ENCODE measurements around the gene ZAP70.
A peak's percentile ranks its signal among the peaks of the same experiment; 100 is the strongest.

ZAP70 gene

DNA sequence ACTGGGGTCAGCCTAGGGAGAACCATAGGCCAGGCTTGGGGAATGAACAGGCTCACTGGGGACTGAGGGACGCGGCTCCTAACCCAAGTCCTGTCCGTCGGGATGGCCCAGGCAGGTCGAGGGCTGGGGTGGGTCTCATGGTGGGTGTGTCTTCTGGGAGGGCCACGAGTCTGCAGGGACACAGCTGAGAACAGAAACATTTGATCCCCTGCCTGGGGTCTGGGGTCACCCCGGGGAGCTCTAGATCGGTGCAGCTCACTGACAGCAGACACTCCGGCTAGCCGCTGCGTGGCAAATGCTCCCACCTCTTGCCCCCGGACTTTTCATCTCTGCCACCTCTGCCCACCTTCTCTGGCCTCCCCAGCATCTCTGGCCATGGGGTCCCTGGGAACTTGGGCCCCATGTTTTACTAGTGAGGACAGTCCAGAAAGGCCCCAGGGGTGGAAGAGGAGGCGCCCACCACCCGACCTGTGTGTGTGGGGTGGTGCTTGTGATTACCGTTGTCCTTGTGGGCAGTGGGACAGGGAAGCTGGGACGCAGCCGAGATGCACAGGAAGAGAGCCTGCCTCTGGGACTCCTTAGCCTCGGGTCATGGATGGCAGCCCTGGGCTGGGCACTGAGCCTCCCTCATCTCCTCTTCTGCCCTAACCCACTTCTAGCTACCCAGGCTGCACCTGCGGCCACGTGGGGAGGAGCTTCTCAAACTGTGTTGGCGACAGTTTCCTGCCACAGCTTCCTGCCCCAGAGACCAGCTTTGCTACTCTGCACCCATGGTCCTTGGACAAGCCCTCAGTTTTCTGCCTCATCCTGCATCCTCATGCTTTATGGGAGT lies 4.9 kb downstream of the ZAP70 start:
- peak; percentile 83 for DNase-seq

DNA sequence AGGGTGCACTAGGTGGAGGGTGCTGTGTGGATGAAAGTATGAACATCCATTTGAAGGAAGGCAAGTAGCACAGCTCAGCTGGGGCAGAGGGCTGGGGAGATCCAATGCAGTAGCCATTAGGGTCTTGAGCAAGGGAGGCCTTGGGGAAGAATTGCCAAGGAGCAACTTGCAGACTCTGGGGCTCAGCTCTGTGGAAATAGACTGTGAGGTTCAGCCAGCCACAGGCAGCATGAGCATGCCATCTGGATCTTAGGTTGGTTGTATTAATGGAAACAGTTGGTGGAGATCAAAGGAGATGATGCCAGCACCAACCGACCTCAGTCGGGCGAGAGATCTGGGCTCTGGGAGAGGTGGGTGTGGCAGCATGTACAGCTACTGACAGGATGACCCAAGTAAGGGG lies 5.6 kb downstream of the ZAP70 start:
- no peak for DNase-seq

DNA sequence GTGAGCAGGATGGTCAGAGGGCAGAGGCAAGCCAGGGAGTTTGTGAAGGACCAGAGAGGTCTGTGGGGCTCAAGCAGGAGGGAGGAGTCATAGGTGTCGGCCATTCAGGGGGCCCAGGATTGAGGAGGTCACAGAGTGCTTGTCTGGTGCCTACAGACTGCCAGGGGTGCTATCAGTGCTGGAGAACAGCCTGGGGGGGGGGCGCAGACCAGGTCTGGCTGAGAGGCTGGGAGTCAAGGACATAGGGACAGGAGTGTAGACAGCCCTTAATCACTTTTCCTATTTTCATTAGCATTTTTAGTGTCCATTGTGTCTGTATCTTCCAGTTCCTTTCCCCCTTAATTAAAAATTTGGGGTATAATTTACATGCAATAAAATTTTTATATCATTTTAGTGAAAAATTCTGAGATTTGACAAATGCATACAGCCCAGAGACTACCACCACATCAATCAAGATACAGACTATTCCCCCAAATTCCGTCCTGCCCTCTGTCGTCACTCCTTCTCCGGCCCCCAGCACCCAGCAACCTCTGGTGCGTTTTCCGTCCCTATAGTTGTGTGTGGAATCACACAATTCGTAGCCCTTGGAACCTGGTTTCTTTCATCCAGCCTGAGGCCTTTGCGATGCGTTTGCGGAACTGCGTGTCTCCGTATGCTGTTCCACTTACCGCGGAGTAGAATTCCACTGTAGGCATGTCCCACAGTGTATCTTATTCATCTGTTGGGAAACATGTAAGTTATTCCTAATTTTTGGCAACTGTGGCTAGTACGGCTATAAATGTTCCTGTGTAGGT lies 6.2 kb downstream of the ZAP70 start:
- DNase-seq: no peak

DNA sequence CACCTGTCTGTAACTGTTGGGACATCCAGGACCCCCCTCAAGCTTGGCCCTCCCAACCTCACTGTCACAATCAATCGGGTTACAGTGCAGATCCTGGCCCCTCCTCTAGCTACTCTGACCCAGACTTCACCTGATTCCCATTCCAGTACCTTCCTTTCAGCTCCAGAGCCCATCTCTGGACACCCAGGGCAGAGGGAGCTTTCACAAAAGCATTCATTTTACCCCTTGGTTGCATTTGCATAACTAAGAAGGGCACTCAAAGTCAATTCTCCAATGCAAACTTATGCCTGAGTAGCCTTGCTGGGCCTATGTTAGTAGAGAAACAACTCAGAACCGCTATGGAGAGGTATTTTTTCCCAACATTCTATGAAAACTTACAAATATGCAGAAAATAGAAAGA lies 7.4 kb downstream of the ZAP70 start:
- no peak for DNase-seq

DNA sequence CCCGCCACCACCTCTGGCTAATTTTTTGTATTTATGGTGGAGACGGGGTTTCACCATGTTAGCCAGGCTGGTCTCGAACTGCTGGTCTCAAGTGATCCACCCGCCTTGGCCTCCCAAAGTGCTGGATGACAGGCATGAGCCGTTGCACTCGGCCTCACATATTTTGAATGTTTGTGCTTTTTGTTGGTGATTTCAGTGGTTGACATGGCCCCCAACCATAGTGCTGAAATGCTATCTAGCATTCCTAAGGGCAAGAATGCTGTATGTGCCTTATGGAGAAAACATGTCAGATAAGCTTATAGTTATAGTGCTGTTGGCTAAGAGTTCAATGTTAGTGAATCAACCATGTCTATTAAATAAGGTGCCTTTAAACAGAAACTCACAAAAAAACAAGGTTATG lies 8.9 kb downstream of the ZAP70 start:
- DNase-seq: no peak

DNA sequence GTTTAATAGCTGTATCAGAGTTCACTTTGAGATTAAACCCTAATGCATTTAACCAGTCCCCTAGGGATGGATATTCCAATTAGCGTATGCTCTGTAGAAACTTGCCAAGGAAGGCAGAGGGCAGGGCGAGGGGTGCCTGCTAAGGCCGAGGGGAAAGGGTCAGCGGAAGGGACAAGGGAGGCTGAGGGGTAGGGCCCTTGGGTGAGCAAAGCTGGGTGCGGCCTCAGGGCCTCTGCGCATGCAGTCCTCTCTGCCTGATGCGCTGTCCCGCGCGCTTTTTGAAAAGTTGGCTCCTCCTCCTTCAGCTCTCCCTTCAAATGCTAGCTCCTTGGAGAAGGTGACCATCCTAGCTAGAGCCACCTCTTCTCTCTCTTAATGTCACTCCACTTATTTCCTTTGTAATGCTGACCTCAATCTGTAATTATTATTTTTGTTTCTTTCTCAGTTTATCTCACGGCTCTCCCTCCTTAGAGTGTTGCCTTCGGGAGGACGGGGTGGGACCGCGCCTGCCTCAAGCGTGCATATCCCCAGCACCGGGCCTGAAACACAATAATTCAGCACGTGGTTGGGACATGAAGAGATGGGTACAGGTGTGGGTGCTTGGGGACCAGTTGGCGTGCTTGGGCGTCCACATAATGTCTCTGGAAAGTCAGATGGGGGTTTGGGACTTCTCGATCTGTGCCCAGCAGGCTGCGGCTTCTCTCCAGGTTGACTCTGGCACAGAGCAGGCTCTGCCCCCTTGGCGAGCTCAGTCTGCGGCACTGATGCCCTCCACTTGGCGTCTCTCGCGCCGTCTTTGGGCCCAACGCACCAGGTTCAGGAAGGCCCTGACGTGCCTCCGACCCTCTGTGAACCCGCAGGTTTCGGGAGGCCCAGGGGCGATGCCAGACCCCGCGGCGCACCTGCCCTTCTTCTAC lies 10.0 kb downstream of the ZAP70 start:
- no peak for DNase-seq

DNA sequence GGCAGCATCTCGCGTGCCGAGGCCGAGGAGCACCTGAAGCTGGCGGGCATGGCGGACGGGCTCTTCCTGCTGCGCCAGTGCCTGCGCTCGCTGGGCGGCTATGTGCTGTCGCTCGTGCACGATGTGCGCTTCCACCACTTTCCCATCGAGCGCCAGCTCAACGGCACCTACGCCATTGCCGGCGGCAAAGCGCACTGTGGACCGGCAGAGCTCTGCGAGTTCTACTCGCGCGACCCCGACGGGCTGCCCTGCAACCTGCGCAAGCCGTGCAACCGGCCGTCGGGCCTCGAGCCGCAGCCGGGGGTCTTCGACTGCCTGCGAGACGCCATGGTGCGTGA lies 10.7 kb downstream of the ZAP70 start:
- no peak for DNase-seq

DNA sequence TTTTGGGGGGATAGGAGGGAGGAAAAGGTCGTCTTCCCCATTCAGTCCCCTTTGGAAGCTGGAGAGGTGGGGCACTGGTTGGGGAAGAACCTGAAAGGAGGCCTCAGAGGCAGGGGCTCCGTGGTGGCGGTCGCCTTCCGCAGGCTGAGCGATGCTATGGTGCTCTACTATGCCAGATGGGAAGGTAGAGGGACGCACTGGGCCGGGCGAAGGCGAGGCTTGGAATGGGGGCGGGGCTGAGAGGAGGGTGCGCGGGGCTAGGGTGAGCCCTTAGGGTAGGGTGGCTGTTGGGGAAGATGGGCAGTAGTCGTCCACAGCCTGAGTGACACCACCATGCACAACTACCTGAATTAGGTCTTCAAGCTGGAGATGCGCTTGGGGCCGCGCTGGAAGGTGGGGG lies 11.1 kb downstream of the ZAP70 start:
- DNase-seq: no peak

DNA sequence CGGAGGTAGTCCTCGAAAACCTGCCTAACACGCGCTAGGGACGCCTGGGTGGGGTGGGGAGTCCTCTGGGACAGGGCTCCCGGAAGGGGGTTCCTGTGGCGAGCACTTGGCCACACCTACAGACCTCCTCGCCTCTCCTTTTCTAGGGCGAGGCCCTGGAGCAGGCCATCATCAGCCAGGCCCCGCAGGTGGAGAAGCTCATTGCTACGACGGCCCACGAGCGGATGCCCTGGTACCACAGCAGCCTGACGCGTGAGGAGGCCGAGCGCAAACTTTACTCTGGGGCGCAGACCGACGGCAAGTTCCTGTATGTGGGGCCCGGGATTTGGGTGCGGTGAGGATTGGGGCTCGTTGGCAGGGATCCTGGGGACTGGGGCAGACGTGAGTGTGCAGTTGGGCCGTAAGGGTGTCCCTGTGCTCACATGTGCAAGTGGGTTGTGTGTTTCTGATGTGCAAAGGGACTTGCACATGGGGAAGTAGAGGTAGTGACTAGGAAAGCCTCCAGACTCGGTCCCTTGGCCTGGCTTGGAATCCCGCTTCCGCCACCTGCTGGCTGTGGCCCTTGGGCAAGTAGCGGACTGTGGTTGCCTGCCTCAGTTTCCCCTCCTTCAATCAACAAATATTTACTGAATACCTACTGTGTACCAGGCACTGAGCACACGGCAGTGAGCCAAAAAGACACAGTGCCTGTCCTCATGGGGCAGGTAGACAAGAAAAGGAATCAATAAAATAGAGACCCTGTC lies 11.7 kb downstream of the ZAP70 start:
- DNase-seq: no peak

DNA sequence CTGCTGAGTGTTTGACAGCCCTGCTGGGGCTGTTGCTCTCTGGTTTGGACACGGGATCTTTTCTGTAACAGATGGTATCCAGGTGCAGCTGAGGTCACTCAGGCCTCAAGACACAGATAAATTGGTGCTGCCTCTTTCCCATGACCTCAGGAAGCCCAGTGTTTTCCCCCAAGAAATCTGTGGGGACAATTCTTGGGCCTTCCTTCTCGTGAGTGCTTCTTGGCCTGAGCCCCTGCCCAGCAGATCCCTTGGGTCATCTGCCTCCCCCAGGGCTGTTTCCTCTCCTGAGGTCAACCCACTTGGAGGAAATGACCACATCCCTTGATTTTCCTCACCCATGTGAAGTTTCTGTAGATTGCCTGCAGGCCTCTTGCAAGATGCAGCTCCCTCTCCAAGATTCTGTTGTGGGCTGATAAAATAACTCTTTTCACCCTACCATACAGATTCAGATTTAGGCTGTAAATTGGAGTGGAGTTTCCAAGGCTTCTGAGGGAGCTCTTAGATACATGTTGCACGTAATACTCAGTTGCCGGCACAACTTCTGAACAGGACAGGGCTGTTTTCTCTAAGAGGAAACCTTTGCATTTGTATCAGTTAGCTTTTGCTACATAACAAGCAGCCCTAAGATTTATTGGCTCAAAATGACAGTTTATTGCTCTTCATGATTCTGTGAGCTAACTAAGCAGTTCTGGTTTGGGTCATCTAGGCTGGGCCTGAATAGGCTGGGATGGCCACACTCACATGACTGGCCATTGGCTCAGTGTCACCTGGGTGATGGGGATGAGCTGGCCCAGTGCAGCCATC lies 13.1 kb downstream of the ZAP70 start:
- DNase-seq: no peak

DNA sequence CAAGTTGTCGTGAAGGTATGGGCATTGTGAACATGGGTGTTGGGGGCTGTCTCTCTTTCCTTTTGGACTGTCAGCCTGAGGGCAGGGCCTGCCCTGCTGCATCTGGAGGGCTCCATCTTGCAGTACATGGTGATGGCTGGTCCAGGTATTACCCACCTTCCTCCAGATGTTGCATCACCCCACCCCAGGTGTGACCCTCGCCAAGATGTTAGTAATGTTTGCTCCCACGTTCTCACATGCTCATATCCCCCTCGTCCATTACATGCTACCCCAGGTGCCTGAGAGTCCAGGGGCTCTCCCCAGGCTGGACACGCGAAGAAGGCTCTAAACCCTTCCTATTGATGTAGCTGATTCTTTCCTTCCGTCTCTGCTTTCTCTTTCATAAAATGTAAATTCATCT lies 13.9 kb downstream of the ZAP70 start:
- no peak for DNase-seq

DNA sequence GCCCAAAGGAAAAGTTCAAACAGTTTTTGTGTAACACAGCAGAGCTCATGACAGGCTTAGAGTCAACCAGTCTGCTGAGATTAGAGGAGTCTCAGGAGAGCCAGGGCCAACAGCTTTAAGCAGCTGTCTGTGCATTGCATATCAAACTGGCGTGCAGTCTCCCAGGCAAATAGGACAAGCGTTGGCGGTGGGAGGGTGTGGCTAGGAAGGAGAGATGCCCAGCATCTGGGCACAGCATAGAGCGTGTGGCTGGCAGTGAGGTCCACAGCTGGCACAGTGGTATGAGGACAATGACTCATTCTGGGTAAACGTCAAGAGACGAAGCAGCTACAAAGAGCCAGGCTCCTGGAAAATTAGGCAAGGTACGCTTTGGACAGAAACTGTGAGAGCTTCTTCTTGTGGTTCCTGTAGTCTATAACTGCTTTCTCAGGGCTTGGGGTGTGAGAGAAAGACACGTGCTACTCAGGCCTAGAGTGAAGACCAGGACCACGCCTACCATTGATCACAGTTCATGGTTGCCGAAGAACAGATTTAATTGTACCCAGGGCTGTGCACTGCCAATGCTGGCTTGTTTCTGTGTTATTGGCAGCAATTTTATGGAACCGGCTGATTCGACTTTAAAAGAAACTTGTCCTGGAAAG lies 14.8 kb downstream of the ZAP70 start:
- DNase-seq: no peak

DNA sequence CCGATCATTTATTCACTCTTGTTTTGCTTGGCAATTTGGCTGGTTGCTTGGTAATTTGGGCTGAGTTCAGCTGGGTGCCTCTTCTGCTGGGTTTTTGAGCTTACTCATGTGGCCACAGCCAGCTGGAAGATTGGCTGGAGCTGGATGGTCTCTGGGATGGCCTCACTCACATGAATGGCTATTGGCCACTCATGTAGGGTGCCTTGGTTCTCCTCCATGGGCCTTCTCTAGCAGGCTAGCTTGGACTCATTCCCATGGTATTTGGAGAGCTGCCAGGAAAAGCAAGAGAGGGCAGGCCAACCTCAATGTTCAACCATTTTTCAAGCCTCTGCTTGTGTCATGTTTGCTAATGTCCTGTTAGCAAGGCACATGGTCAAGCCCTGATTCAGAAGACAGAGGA lies 16.9 kb downstream of the ZAP70 start:
- no peak for DNase-seq

DNA sequence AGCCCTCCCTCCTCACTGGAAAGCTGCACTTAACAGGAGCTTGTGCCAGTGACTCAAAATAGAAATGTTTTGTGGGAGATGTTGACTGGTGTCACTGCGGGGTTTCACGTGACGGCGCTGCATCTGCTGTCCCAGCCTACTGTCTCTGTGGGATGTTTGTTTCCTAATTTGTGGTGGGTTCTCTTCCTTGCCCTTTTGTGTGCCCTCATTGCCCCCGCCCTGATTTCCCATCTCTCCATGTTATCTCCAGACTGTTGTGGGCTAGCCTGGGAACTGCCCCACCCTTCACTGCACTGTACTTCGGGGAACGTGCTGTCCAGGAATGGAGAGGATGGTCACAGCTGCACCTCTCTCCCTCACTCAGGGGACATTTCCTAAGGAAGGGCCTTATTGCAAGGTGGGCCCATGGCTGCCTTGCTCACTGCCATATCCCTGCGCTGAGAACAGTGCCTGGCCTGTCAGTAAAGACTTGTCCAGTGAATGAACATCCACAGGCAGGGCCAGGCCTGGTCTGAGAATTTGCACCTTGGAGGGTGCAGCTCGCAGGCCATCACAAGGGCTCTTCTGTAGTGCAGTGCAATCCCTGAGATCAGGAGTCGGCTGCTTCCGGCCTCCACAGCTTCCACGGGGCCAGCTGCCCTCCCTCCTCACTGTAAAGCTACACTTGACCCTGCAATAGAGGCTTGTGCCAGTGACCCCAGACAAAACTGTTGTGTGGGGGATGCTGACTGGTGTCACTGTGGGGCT lies 18.1 kb downstream of the ZAP70 start:
- DNase-seq: no peak

DNA sequence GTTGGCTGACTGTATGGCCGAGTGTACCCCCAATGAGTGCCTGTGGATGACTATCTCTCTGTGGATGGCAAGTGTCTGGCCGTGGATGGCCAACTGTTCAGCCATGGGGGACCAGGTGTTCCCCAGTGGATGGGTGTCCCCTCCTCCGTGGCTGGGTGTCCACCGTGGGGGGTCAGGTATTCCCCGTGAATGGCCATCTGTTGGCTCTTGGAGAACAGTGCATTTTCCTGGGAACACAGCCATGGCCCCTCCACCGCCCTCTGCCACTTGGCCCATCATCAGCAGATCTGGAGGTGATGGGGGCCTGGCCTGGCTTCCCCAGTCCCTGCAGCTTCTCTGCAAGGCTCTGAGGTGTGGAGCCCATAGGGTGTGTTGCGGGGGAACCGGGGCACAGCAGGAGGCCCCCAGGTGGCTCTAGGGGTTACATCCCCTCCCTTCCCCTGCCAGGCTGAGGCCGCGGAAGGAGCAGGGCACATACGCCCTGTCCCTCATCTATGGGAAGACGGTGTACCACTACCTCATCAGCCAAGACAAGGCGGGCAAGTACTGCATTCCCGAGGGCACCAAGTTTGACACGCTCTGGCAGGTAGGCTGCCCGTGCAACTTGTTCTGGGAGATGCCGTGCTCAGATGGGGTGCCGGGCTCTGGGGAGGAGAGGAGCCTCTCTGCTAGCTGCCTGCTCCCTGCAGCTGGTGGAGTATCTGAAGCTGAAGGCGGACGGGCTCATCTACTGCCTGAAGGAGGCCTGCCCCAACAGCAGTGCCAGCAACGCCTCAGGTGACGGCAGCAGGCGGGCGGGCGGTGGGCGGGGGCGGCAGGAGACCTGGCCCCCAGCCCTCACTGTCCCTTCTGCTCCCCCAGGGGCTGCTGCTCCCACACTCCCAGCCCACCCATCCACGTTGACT lies 19.3 kb downstream of the ZAP70 start:
- DNase-seq: no peak

DNA sequence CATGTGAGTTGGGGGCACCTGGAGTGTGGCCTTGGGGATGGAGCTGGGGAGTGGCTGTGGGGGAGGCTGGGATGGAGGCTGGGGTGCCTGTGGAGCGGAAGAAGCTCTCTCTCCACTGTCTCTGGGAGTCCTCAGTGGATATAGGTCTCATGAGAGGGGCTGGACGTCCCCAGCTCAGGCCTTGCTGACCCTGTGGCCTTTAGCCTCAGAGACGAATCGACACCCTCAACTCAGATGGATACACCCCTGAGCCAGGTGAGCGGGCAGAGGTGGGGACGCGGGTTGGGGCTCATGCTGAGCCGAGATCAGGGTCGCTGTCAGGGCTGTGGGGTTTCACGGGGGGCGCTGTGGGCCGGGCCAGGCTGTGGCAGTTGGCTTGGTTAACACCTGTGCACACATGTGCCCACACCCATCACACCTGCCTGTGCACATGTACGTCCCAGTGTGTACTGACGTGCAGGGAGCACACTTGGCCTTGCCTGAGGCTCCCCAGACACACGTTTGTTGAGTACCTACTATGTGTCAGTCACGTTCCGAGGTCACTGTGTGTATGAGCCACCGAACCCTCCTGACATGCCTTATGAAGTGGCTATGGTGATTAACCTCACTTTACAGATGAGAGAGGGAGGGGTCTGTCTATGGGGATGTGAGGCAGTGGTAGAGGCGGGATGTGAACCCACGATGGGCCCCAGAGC lies 20.1 kb downstream of the ZAP70 start:
- DNase-seq: no peak

DNA sequence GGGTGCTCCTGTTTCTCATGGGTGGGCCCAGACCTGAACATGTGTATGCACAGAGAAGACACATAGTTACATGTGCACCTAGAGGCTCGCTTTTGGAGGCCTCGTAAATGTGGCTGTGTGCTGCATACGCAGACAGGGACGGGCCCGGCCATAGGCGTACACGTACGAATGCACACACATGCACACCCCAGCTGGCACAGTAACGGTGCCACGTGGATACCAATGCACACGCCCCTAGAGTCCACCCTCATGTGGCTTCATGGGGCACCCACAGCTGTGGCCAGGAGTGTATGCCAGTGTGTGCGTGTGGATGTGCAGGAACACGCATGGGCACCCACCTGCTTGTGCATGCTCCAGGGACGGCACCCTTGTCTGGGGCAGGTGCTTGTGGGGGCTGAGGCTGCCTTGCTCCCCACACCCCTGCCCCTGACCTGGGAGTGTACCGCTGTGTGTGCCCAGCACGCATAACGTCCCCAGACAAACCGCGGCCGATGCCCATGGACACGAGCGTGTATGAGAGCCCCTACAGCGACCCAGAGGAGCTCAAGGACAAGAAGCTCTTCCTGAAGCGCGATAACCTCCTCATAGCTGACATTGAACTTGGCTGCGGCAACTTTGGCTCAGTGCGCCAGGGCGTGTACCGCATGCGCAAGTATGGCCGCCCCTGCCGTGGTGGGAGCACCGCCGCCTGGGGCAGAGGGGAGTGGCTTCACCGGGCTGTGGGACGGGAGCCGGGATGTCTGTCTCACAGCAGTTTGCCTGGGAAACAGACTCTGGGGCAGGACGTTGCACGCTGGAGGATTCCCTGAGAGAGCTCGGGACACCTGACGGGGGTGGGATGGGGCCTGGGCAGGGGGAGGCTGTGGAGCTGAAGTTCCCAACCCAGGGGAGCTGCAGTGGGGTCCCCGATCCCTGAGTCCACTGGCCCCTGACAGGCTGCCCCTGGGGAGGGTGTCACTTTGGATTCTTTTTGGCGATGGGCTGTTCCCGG lies 21.0 kb downstream of the ZAP70 start:
- no peak for DNase-seq

DNA sequence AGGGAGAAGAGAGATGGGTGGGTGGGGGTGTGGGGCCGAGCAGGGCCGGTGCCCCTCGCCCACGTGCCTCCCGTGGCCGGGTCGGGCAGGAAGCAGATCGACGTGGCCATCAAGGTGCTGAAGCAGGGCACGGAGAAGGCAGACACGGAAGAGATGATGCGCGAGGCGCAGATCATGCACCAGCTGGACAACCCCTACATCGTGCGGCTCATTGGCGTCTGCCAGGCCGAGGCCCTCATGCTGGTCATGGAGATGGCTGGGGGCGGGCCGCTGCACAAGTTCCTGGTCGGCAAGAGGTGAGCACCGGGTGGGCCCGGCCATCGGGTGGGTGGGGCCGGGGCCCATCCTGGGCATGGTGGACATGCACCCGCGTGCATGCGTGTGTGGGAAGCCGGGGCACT lies 21.8 kb downstream of the ZAP70 start:
- no peak for DNase-seq

All from stimulated activated CD8-positive, alpha-beta memory T cell treated with anti-CD3 and anti-CD28 coated beads, Interleukin-4, amount 100 ng/mL, for 48 hours (primary cell).